IMR-90 (cell line): ENCODE results near the gene HRC. TPM values are rescaled to one million over a fixed set of nuclear protein-coding genes. Genes with fewer than 3 reads are reported as not detected.

Experiments
- ATAC-seq: fragments of 200-7000 bp; cut with Tn5 transposase; 2 replicates; pipeline ENCODE4 v1.9.1; 2020; ENCODE audit warnings: low read depth, mild to moderate bottlenecking, moderate library complexity
- BruUV-seq: library from RNA; stranded (reverse); fragments of 400-500 nt; replicated peaks from 2 replicates; lab custom pipeline; 2021; lab: Mats Ljungman, UMichigan
- CTCF ChIA-PET: fragments of 300-600 bp; formaldehyde crosslinking; extraction: SDS; loops from one replicate; lab custom pipeline; 2021; ENCODE audit warnings: antibody characterized with exemption; lab: Yijun Ruan, JAX
- POLR2A ChIA-PET: fragments of 300-600 bp; sonication (Branson Sonifier 250); formaldehyde crosslinking; loops from one replicate; lab custom pipeline; 2022; ENCODE audit warnings: antibody characterized with exemption; ENCODE audit not compliant: unreplicated experiment; lab: Charles Lee
- DNase-seq: peaks from one replicate; pipeline ENCODE4 v3.0.0; 2013
- H2AFZ ChIP-seq: replicated peaks from 2 replicates; pipeline ENCODE3; 2013; ENCODE audit warnings: low read length, mild to moderate bottlenecking; ENCODE audit not compliant: poor library complexity
- H2AK5ac ChIP-seq: 2 replicates; pipeline ENCODE4 v1.6.1; 2013; ENCODE audit warnings: low read depth, low read length, inconsistent platforms
- H2AK9ac ChIP-seq: replicated peaks from 2 replicates; pipeline ENCODE3; 2013; ENCODE audit warnings: mild to moderate bottlenecking, low read depth, low read length, moderate library complexity; ENCODE audit not compliant: poor library complexity
- H2BK120ac ChIP-seq: 2 replicates; pipeline ENCODE4 v1.6.1; 2013; ENCODE audit warnings: low read depth, low read length, inconsistent platforms
- H2BK15ac ChIP-seq: 3 replicates; pipeline ENCODE4 v1.6.1; 2013; ENCODE audit warnings: low read depth, low read length, inconsistent platforms
- H2BK20ac ChIP-seq: 2 replicates; pipeline ENCODE4 v1.6.1; 2013; ENCODE audit warnings: low read depth, mild to moderate bottlenecking, inconsistent platforms, low read length, moderate library complexity
- H2BK5ac ChIP-seq: 2 replicates; pipeline ENCODE4 v1.6.1; 2013; ENCODE audit warnings: mild to moderate bottlenecking, low read depth, low read length, inconsistent platforms; ENCODE audit not compliant: poor library complexity, severe bottlenecking
- H3K14ac ChIP-seq: replicated peaks from 2 replicates; pipeline ENCODE4 v1.6.1; 2013; ENCODE audit warnings: low read depth, low read length, inconsistent platforms
- H3K18ac ChIP-seq: 2 replicates; pipeline ENCODE4 v1.6.1; 2013; ENCODE audit warnings: low read depth, low read length, control low read depth
- H3K23ac ChIP-seq: 2 replicates; pipeline ENCODE4 v1.6.1; 2013; ENCODE audit warnings: low read depth, low read length, inconsistent platforms
- H3K27ac ChIP-seq: 2 replicates; pipeline ENCODE4 v1.5.1; 2013; ENCODE audit warnings: mild to moderate bottlenecking, control low read depth, low read length; ENCODE audit not compliant: insufficient read depth
- H3K27me3 ChIP-seq: 2 replicates; pipeline ENCODE4 v1.6.1; 2013; ENCODE audit warnings: low read length; ENCODE audit not compliant: control insufficient read depth, insufficient read depth
- H3K36me3 ChIP-seq: 2 replicates; pipeline ENCODE4 v1.6.1; 2013; ENCODE audit warnings: low read length, mixed read lengths; ENCODE audit not compliant: control insufficient read depth, insufficient read depth
- H3K4ac ChIP-seq: 2 replicates; pipeline ENCODE4 v1.6.1; 2013; ENCODE audit warnings: low read depth, low read length, inconsistent platforms
- H3K4me1 ChIP-seq: 2 replicates; pipeline ENCODE4 v1.6.1; 2013; ENCODE audit warnings: low read length, mixed read lengths; ENCODE audit not compliant: control insufficient read depth, insufficient read depth
- H3K4me2 ChIP-seq: 2 replicates; pipeline ENCODE4 v1.6.1; 2013; ENCODE audit warnings: low read depth, mild to moderate bottlenecking, control low read depth, low read length, moderate library complexity
- H3K4me3 ChIP-seq: 2 replicates; pipeline ENCODE4 v1.5.1; 2013; ENCODE audit warnings: low read depth, mild to moderate bottlenecking, control low read depth, low read length, moderate library complexity; ENCODE audit not compliant: insufficient read depth
- H3K56ac ChIP-seq: 2 replicates; pipeline ENCODE4 v1.6.1; 2013; ENCODE audit warnings: low read length, inconsistent platforms; ENCODE audit not compliant: insufficient read depth; ENCODE audit errors: extremely low read depth
- H3K79me1 ChIP-seq, 2 experiments: 2 replicates each; pipeline ENCODE4 v1.6.1; 2013; ENCODE audit warnings: low read length in 2 of 2, inconsistent platforms in 1 of 2, low read depth in 1 of 2
- H3K9ac ChIP-seq: 2 replicates; pipeline ENCODE4 v1.6.1; 2013; ENCODE audit warnings: low read depth, low read length, control low read depth
- H3K9me1 ChIP-seq: 2 replicates; pipeline ENCODE4 v1.6.1; 2013; ENCODE audit warnings: low read length, inconsistent platforms; ENCODE audit not compliant: insufficient read depth
- H3K9me3 ChIP-seq: 2 replicates; pipeline ENCODE4 v1.6.1; 2013; ENCODE audit warnings: low read length; ENCODE audit not compliant: control insufficient read depth, insufficient read depth
- H4K20me1 ChIP-seq: 2 replicates; pipeline ENCODE4 v1.6.1; 2013; ENCODE audit warnings: low read length, inconsistent platforms; ENCODE audit not compliant: insufficient read depth
- H4K5ac ChIP-seq: 2 replicates; pipeline ENCODE4 v1.6.1; 2013; ENCODE audit warnings: mild to moderate bottlenecking, low read depth, low read length, control low read depth
- H4K8ac ChIP-seq, 2 experiments: 2 replicates each; pipeline ENCODE4 v1.6.1; 2013; ENCODE audit warnings: low read depth in 2 of 2, low read length in 2 of 2, control low read depth in 1 of 2, inconsistent platforms in 1 of 2
- H4K91ac ChIP-seq: 2 replicates; pipeline ENCODE4 v1.6.1; 2013; ENCODE audit warnings: low read depth, low read length, inconsistent platforms; ENCODE audit not compliant: insufficient read depth
- CEBPB ChIP-seq: IDR thresholded peaks from 2 replicates; pipeline ENCODE4 v1.6.1; 2012; ENCODE audit warnings: low read depth, low read length, improper control_type of control experiment
- MXI1 ChIP-seq: IDR thresholded peaks from 2 replicates; pipeline ENCODE4 v1.6.1; 2012; ENCODE audit warnings: low read depth, mild to moderate bottlenecking, low read length, moderate library complexity, borderline replicate concordance
- POLR2A ChIP-seq: IDR thresholded peaks from 2 replicates; pipeline ENCODE4 v1.6.1; 2012; ENCODE audit warnings: mild to moderate bottlenecking, low read depth, low read length
- RAD21 ChIP-seq: IDR thresholded peaks from 2 replicates; pipeline ENCODE4 v1.6.1; 2012; ENCODE audit warnings: low read length, improper control_type of control experiment
- RCOR1 ChIP-seq: IDR thresholded peaks from 2 replicates; pipeline ENCODE4 v1.6.1; 2012; ENCODE audit warnings: mild to moderate bottlenecking, low read length, improper control_type of control experiment; ENCODE audit not compliant: insufficient replicate concordance
- USF2 ChIP-seq: fragments of 150-350 bp; IDR thresholded peaks from 2 replicates; pipeline ENCODE4 v1.6.1; 2017; ENCODE audit warnings: mild to moderate bottlenecking, antibody characterized with exemption, low read length, low read depth
- WGBS, 2 experiments: methylation state at CpG; one replicate each; pipeline versions ENCODE4 v1.1.5 to v1.1.7; 2013; ENCODE audit warnings: missing lambda C conversion rate in 2 of 2; ENCODE audit not compliant: insufficient read length in 1 of 2; ENCODE audit errors: extremely low coverage in 2 of 2; 5-methylcytosine and 5-hydroxymethylcytosine counted together
- dilution Hi-C: fragments of 300-500 bp; cut with HindIII; formaldehyde crosslinking; loops from one replicate; pipeline ENCODE4 v1.14.3; 2018; ENCODE audit warnings: low sequenced_read_pairs; ENCODE audit not compliant: unreplicated experiment
- in situ Hi-C: fragments of 300-500 bp; cut with MboI; formaldehyde crosslinking; loops from 3 replicates; pipeline ENCODE4 v1.14.3; 2019; ENCODE audit warnings: low sequenced_read_pairs, inconsistent platforms, mixed read lengths
- intact Hi-C: fragments of 100-400 bp; cut with micrococcal nuclease; formaldehyde crosslinking; loops from 2 replicates; pipeline ENCODE4 v1.10.0; 2022
- polyA plus RNA-seq, 3 experiments: library from polyadenylated mRNA; depleted of rRNA; stranded (reverse); fragments of >200 nt; gene quantifications; 2 replicates each; pipeline ENCODE4 v1.2.3, GENCODE V29; 2012; ENCODE audit warnings: low replicate concordance in 1 of 3
- total RNA-seq: library from RNA; depleted of rRNA; stranded (reverse); fragments of >200 nt; gene quantifications from 2 replicates; pipeline ENCODE4 v1.2.3, GENCODE V29; 2012
- TF ChIP-seq, protein P1 (sequence below): fragments of 150-350 bp; IDR thresholded peaks from 2 replicates; pipeline ENCODE4 v1.6.1; 2016; ENCODE audit warnings: low read depth, mild to moderate bottlenecking, low read length, moderate library complexity, borderline replicate concordance
- TF ChIP-seq, protein P2 (sequence below): conservative IDR thresholded peaks from 2 replicates; pipeline ENCODE4 v1.5.1; 2012; ENCODE audit warnings: mild to moderate bottlenecking, low read depth, low read length, improper control_type of control experiment

HRC gene
- total and polyA plus RNA-seq, 2 of the 4 experiments (the other 2 are of a cell fraction), result 0.03 TPM; not detected in 1

DNA sequence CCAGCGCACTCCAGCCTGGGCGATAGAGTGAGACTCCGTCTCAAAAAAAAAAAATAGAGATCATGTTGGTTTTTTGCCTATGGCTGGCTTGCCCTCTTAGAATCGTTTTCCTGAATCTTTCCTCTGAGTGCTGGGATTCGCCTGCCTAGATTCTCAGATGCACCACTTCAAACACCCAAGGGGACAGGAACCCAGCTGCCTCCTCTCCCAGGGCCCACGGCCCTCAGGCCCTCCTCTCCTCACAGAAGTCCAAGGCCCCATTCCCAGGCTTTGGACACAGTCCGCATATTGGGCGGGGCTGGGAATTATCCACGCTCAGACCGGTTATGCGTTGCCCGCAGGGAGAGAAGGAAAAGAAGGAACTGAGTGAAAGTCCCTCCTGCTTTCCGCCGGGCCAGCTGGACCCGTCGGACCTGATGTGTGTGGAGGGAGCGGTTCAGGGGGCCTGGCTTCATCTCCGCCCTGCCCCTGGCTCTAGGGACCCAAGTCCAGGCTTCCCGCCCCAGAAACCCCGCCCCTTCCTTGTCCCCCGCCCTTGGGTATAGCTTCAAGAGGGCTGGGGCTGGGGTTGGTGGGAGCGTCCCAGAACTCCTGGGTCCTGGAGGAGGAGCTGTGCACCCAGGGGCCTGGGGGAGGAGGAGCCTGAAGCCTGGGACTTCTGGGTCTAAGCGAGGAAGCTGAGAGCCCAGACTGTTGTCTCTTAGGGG lies 30.0 kb downstream of the HRC start:
- DNase-seq, result no peak
- intact Hi-C loops, result no loop called here

More for the DNA sequence above, 30.0 kb downstream of the HRC start:
- H2AK9ac ChIP-seq, result no peak overlapping the region
- no peak overlapping the region for H4K91ac ChIP-seq
- peaks cover 12% of the 10 kb centered on the region for H3K27me3 ChIP-seq
- H2BK5ac ChIP-seq, result no peak overlapping the region
- TF ChIP-seq MXI1 (no peak), RAD21 (no peak), RCOR1 (no peak), CEBPB (no peak), USF2 (no peak), POLR2A (no peak)
- TF ChIP-seq, protein P1, sequence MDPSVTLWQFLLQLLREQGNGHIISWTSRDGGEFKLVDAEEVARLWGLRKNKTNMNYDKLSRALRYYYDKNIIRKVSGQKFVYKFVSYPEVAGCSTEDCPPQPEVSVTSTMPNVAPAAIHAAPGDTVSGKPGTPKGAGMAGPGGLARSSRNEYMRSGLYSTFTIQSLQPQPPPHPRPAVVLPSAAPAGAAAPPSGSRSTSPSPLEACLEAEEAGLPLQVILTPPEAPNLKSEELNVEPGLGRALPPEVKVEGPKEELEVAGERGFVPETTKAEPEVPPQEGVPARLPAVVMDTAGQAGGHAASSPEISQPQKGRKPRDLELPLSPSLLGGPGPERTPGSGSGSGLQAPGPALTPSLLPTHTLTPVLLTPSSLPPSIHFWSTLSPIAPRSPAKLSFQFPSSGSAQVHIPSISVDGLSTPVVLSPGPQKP, result no peak
- TF ChIP-seq, protein P2, sequence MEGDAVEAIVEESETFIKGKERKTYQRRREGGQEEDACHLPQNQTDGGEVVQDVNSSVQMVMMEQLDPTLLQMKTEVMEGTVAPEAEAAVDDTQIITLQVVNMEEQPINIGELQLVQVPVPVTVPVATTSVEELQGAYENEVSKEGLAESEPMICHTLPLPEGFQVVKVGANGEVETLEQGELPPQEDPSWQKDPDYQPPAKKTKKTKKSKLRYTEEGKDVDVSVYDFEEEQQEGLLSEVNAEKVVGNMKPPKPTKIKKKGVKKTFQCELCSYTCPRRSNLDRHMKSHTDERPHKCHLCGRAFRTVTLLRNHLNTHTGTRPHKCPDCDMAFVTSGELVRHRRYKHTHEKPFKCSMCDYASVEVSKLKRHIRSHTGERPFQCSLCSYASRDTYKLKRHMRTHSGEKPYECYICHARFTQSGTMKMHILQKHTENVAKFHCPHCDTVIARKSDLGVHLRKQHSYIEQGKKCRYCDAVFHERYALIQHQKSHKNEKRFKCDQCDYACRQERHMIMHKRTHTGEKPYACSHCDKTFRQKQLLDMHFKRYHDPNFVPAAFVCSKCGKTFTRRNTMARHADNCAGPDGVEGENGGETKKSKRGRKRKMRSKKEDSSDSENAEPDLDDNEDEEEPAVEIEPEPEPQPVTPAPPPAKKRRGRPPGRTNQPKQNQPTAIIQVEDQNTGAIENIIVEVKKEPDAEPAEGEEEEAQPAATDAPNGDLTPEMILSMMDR, result no peak
- H3K4me3 ChIP-seq, result no peak overlapping the region
- no peak overlapping the region for H3K14ac ChIP-seq
- peaks cover 10% of the 10 kb centered on the region; the same call in 1 of the 2 replicates for H3K9me1 ChIP-seq
- no peak overlapping the region for H3K23ac ChIP-seq
- CTCF ChIA-PET, result no interaction called here
- H4K20me1 ChIP-seq, result peaks cover 3% of the 10 kb centered on the region
- H2AK5ac ChIP-seq, result no peak overlapping the region
- H2BK15ac ChIP-seq, result no peak overlapping the region
- H3K4ac ChIP-seq, result no peak overlapping the region
- POLR2A ChIA-PET, result no interaction called here
- H3K18ac ChIP-seq, result no peak overlapping the region
- in situ Hi-C loops (no loop called here), dilution Hi-C loops (no loop called here)
- no peaks in the 10 kb centered on the region for H3K79me1 ChIP-seq
- H3K36me3 ChIP-seq, result no peaks in the 10 kb centered on the region
- H3K4me1 ChIP-seq, result peaks cover 5% of the 10 kb centered on the region; the same call in 1 of the 2 replicates
- H3K9me3 ChIP-seq, result no peaks in the 10 kb centered on the region
- no peak overlapping the region for H2BK20ac ChIP-seq
- H3K9ac ChIP-seq, result no peak overlapping the region
- H2AFZ ChIP-seq, result peak overlapping the region; percentile 43
- no peak overlapping the region for H2BK120ac ChIP-seq
- no peak for ATAC-seq
- H3K56ac ChIP-seq, result no peak overlapping the region
- WGBS, 2 experiments, result 17% methylated on average over 6 of the region's 23 CpGs; no CpG with 5 or more reads in 1 of the 2 experiments
- H3K27ac ChIP-seq, result no peak overlapping the region
- no peak overlapping the region for H4K8ac ChIP-seq
- H4K5ac ChIP-seq, result no peak overlapping the region
- no TSS peak for BruUV-seq
- no peak overlapping the region for H3K4me2 ChIP-seq
